WI38 (cell line): ENCODE results near the gene TK2.
"Not testable (repeated sequence)": the region's sequence is repeated elsewhere in the genome, so short reads cannot be mapped to it uniquely, and the experiment has no call there.

Source experiments
- H3K4me3 ChIP-seq: 2 replicates; pipeline ENCODE4 v1.5.1; 2011; ENCODE audit warnings: low read depth, mild to moderate bottlenecking, control low read depth, low read length
- CTCF ChIP-seq: IDR thresholded peaks from 2 replicates; pipeline ENCODE4 v1.5.1; 2012; ENCODE audit warnings: low read depth, mild to moderate bottlenecking, control low read depth, low read length

The TK2 gene

GRCh38 chr16:66516509-66516807, 33.5 kb downstream of the TK2 start:
- H3K4me3 ChIP-seq = no peak overlapping the region
- TF ChIP-seq CTCF = no peak

- H3K4me3 ChIP-seq = no peak overlapping the region
- peak; percentile 55 for TF ChIP-seq CTCF
Measured at GRCh38 chr16:66515596-66516508, 34.1 kb downstream of the TK2 start.

- not testable (repeated sequence) for H3K4me3 ChIP-seq
Measured at GRCh38 chr16:66514980-66515595, 34.8 kb downstream of the TK2 start.

GRCh38 chr16:66514391-66514790, 35.5 kb downstream of the TK2 start:
- not testable (repeated sequence) for H3K4me3 ChIP-seq

- no peak overlapping the region for H3K4me3 ChIP-seq
- no peak for TF ChIP-seq CTCF
Measured at GRCh38 chr16:66513111-66513723, 36.7 kb downstream of the TK2 start.

GRCh38 chr16:66512272-66513110, 37.4 kb downstream of the TK2 start:
- no peak overlapping the region for H3K4me3 ChIP-seq
- no peak for TF ChIP-seq CTCF

GRCh38 chr16:66511602-66512271, 38.2 kb downstream of the TK2 start:
- no peak for TF ChIP-seq CTCF
- H3K4me3 ChIP-seq = no peak overlapping the region
